GM21515 (cell line): ENCODE results near the gene SEMA3E.

Experiments
- ATAC-seq: cut with Tn5 transposase; IDR thresholded peaks from one replicate; pipeline ENCODE4 v1.9.1; 2021; ENCODE audit not compliant: unreplicated experiment

The SEMA3E gene

DNA sequence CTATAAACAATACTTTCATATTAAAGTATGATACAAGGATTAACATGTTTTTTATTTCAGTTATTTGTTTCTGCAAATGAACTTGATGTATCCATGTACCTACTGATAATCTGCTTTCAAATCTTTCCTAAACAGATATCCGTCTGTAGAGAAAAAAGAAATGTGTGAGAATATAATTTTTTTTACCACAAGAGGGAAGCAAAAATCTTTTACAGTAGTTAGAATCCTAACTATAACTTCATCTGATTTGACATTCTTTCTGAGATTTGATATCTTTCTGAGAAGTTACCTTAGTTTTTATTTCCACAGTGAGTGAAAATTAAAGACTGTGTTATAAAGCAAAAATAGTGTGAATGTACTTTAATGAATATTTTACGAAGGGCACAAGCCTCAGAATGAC lies 282.3 kb downstream of the SEMA3E start:
- ATAC-seq = no peak

- ATAC-seq = no peak
Measured at GRCh38 chr7:83365746-83366145, 283.2 kb downstream of the SEMA3E start.

GRCh38 chr7:83362871-83363550 lies 285.9 kb downstream of the SEMA3E start:
- no peak for ATAC-seq

- no peak for ATAC-seq
Measured at GRCh38 chr7:83359108-83359507, 289.8 kb downstream of the SEMA3E start.

DNA sequence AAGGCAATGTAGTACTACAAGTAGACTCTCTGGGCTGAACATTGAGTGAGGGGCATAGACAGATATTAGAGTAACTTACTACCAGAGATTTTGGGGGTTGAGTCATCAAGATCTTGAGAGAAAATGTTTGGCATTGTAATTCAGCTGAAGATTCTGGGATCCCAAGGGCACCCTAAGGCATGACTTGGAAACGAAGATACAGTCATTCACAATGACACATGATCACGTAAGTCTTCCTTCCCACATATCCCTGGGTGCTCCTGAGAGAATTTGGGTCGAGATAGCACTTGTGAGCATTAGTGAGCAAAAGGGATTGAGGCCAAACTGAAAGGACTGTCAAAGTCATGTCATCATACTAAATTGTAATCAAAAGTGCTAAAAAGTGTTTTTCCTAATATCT lies 293.8 kb downstream of the SEMA3E start:
- no peak for ATAC-seq

- ATAC-seq = no peak
Measured at GRCh38 chr7:83347945-83348444, 300.9 kb downstream of the SEMA3E start.

DNA sequence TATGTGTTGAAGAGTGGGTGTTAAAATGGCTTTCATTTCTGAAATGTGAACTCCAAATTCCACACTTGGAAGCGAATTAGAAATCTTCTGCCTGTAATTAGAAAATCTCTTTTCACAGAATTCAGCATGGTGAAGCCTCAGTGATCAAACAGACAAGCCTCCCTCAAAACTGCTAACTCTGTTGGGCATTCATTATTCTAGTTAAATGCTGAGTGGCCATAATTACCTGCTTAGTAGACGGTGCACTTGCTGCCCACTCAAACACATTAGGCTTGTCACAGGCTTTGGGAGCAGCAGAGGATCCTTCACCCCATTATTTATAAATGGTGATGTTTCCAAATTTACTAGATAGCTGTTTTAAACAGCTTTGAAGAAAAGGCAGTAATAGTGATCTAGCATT lies 309.0 kb downstream of the SEMA3E start:
- no peak for ATAC-seq

- no peak for ATAC-seq
Measured at GRCh38 chr7:83338277-83338950, 310.5 kb downstream of the SEMA3E start.

GRCh38 chr7:83337050-83337449 lies 311.9 kb downstream of the SEMA3E start:
- ATAC-seq = no peak

DNA sequence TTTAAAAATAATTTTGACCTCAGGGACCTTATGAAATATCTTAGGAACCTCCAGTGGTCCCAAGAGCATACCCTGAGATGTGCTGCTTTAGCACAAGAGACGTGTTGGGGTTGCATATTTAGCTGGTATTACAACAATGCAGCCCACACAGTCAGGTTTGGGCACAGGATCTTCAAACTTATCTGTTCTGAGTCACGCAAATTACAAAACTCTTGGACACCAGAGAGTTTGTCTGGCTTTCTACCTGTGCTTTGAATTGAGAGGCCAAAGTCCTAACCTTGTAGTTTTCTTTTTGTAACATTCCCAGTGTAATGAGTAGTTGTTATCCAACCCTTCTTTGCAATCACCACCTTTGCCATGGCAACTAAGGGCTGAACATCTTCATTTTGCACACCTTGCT lies 322.7 kb downstream of the SEMA3E start:
- ATAC-seq = no peak

DNA sequence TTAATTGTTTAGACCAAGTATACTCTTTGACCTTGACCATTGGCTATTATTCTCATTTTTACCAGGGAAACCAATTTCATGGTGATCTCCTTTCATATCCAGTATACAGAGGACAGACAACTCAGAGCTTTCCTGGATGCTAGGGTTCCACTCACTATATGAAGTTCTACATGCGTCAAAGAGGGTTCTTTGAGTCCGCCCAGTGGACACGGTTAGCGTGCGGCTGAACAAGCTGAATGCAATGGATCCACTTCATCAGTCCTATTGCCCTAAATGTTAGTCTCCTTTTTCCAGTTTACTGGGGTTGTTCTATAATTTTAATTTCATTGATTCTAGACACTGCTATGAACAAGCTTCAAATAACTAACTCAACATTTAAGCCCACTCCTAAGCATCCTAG lies 323.9 kb downstream of the SEMA3E start:
- no peak for ATAC-seq

DNA sequence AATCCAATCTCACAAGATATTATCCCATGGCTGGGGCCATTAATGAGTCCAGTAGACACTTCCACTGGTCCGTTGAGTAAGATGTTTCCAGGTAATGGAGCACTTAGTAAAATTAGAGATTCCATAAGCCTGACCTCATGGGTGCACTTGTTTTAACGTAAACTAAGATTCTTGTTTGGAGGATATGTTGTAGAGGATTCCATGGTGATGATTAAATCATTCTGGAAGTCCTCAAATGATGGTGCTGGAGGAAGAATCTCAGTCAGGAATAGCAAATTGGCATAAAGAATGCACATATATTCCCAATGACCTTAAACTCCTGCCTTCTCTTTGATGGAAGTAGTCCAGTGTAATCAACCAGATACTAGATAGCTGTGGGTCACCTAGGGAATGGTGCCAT lies 324.3 kb downstream of the SEMA3E start:
- ATAC-seq = no peak

- ATAC-seq = no peak
Measured at GRCh38 chr7:83321011-83321410, 327.9 kb downstream of the SEMA3E start.

DNA sequence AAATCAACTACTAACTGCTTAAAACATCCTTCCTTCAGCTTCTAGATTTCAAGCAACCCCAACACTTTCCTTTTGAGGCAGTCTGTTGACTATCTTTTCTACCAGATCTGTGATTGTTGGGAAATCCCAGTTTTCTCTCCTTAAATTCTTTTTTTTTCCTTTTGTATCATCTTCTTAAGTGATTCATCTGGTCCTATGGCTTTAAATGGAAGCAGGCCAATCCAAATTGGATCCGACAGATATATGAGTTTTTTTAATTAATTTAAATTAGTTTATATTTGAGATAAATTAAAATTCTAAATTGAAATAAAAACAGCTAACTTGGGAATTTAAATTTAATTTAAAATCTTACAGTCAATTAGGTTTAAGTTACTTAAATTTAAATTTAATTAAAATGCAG lies 335.0 kb downstream of the SEMA3E start:
- ATAC-seq = no peak
